GM18519 (cell line): ENCODE measurements around the gene TNFAIP3.
"Not testable (repeated sequence)": the region's sequence is repeated elsewhere in the genome, so short reads cannot be mapped to it uniquely, and the experiment has no call there.

Experiments
- ATAC-seq: cut with Tn5 transposase; IDR thresholded peaks from one replicate; pipeline ENCODE4 v1.9.1; 2021; ENCODE audit warnings: mild to moderate bottlenecking, moderate library complexity; ENCODE audit not compliant: unreplicated experiment, low FRiP score

TNFAIP3 gene

DNA sequence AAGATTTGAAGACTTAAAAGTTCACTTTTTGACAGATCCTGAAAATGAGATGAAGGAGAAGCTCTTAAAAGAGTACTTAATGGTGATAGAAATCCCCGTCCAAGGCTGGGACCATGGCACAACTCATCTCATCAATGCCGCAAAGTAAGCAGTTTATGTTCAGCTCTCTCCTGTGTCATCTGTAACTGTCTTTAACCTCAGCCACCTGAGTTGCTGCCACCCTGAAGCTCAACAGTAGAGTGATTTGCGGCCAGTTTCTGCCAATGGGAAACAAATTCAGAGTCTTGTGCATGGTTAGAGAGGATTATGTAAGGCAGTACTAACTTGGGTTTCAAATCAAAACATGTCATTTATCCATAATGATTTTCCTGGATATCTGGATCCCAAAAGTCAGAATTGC lies 10.1 kb downstream of the TNFAIP3 start:
- ATAC-seq: no peak

DNA sequence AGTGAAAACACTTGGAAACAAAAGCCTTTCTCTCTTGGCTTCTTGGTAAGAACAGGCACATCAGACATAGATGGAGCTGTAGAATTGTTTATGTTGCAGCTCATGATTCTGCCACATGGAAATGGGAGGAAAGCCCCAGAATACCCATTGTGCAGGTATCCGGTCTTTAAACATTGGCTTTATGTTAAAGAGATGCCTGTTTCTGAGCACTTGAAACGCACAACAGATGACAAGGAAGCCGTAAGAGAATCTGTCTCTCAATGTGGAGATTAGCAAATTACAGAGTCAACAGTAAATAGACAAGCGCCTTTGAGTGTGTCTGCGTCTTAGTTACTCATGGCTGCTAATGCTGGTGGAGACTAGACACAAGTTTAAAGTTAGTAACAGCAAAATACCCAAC lies 10.5 kb downstream of the TNFAIP3 start:
- no peak for ATAC-seq

- ATAC-seq: no peak
These were observed 11.0 kb downstream of the TNFAIP3 start for GRCh38 chr6:137878029-137878428.

DNA sequence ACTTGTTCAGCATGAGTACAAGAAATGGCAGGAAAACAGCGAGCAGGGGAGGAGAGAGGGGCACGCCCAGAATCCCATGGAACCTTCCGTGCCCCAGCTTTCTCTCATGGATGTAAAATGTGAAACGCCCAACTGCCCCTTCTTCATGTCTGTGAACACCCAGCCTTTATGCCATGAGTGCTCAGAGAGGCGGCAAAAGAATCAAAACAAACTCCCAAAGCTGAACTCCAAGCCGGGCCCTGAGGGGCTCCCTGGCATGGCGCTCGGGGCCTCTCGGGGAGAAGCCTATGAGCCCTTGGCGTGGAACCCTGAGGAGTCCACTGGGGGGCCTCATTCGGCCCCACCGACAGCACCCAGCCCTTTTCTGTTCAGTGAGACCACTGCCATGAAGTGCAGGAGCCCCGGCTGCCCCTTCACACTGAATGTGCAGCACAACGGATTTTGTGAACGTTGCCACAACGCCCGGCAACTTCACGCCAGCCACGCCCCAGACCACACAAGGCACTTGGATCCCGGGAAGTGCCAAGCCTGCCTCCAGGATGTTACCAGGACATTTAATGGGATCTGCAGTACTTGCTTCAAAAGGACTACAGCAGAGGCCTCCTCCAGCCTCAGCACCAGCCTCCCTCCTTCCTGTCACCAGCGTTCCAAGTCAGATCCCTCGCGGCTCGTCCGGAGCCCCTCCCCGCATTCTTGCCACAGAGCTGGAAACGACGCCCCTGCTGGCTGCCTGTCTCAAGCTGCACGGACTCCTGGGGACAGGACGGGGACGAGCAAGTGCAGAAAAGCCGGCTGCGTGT lies 11.6 kb downstream of the TNFAIP3 start:
- no peak for ATAC-seq

DNA sequence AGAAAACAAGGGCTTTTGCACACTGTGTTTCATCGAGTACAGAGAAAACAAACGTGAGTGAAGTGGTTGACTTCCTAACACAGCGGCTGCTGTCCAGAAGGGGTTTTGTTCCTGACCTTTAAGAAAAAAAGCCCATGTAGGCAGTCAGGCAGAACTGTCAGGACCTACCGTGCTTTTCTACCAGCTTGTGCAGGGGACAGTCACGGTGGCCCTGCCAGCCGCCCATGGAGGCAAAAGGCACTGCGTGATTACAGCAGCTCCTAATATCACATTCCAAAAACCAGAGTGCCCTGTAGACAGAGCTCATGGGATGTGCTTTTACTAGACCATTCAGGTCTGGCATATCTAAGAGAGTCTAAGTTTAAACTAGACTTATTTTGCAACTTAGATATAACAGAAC lies 12.2 kb downstream of the TNFAIP3 start:
- ATAC-seq: no peak

DNA sequence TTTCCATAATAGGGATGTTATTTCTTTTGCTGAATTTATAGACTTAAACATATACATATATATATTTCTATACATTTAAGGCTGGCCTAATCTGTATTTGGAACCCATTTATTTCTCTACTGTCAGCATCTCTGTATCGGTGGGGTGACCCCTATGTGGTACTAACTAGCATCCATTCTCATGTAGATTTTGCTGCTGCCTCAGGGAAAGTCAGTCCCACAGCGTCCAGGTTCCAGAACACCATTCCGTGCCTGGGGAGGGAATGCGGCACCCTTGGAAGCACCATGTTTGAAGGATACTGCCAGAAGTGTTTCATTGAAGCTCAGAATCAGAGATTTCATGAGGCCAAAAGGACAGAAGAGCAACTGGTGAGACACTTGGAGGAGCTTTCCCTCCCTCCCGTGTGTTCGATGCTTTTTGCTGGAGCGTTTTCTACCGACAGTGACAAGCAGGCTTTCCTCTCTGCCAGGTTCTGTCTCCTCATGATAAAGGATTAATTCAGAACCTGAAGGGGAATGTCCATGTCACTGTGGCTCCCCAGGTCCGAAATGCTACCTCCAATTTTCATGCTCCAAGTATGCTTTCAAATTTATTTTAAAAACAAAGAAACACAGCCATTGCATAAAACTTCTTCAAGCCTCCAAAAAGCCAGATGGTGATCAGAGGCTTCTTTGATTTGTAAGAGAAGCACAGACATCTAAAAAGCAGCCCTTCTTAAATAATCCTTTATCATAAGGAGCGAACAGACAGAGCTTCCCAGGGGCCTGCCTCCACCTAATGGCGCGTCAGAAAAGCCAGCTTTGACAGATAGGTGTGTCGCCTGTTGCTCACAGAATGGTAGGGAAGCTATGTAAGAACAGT lies 13.1 kb downstream of the TNFAIP3 start:
- ATAC-seq: no peak

- ATAC-seq: no peak
These were observed 13.9 kb downstream of the TNFAIP3 start for GRCh38 chr6:137880746-137881521.

DNA sequence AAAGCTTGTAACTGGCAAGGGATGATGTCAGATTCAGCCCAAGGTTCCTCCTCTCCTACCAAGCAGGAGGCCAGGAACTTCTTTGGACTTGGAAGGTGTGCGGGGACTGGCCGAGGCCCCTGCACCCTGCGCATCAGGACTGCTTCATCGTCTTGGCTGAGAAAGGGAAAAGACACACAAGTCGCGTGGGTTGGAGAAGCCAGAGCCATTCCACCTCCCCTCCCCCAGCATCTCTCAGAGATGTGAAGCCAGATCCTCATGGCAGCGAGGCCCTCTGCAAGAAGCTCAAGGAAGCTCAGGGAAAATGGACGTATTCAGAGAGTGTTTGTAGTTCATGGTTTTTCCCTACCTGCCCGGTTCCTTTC lies 14.4 kb downstream of the TNFAIP3 start:
- no peak for ATAC-seq

GRCh38 chr6:137882225-137882961 lies 15.3 kb downstream of the TNFAIP3 start:
- no peak for ATAC-seq

DNA sequence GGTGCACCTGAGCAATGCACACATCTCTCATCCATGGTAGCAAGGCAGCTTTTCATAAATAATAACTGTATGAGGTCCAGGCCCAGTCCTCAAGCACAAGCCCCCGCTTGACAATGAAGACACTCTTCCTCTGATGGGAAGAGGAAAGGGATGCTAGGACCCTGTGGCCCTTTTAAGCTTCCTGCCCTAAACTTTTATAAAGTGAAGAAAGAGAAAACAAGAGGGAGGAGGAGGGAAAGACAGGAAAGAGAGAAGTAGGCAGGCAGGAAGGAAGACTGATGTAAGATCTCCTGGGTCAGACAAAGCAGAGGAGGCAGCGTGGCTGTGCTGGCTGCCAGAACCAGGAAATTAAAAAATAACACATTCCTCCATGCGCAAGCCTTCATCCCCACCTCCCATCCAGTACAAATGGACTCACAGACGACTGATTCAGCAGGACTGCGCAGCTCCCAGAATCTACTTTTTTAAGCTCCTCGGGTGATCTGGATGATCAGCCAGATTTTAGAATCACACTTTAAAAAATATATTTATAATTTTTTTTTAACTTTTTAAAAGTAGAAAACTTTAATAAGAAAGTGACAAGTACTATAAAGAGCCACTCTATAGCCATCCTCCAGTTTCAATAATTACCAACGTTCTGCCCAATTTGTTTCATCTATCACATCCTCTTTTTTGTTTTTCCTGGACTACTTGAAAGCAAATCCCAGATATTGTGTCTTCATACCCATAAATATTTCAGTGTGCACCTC lies 16.5 kb downstream of the TNFAIP3 start:
- no peak for ATAC-seq

GRCh38 chr6:137884149-137884909 lies 17.3 kb downstream of the TNFAIP3 start:
- no peak for ATAC-seq

DNA sequence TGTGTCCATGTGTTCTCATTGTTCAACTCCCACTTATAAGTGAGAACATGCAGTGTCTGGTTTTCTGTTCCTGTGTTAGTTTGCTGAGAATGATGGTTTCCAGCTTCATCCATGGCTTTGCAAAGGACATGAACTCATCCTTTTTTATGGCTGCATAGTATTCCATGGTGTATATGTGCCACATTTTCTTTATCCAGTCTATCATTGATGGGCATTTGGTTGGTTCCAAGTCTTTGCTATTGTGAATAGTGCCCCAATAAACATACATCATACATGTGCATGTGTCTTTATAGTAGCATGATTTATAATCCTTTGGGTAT lies 17.8 kb downstream of the TNFAIP3 start:
- ATAC-seq: not testable (repeated sequence)

- not testable (repeated sequence) for ATAC-seq
These were observed 19.2 kb downstream of the TNFAIP3 start for GRCh38 chr6:137886226-137886625.

- no peak for ATAC-seq
These were observed 24.0 kb downstream of the TNFAIP3 start for GRCh38 chr6:137890983-137891537.

DNA sequence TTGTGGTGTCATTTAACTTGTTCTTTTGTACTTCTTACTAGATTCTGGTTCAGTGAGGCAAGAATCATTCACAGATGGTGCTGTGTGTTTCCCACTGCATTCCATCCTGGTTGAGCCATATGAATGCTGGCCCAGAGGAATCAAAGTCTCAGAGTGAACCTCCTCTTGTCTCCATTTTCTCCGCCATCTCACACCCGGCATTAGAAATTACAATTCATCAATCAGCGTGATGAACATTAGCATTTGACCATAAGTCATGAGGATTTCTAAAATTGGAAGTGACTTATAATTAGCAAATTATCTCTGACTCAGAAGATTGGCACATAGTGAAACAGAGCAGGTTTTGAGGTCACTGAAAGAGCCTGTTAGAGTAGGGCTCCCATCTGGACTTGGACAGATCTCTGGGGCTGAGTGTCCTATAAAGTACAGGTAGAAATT lies 25.2 kb downstream of the TNFAIP3 start:
- no peak for ATAC-seq

DNA sequence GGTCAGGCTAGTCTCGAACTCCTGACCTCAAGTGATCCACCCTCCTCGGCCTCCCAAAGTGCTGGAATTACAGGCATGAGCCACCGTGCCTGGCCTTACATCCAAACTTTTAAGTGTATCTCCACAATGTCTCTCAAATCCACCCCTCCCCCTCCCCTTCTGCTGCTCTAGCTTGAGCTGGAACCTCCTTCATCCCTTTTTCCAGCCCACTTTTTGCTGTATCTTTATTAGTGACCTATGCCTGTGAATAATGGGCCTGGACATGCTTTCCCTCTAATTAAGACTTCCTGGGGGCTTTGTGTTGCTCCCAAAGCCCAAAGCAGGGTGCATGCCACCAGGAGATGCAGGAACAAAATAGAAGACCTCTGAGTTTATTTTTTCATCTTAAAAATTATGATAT lies 26.1 kb downstream of the TNFAIP3 start:
- no peak for ATAC-seq

DNA sequence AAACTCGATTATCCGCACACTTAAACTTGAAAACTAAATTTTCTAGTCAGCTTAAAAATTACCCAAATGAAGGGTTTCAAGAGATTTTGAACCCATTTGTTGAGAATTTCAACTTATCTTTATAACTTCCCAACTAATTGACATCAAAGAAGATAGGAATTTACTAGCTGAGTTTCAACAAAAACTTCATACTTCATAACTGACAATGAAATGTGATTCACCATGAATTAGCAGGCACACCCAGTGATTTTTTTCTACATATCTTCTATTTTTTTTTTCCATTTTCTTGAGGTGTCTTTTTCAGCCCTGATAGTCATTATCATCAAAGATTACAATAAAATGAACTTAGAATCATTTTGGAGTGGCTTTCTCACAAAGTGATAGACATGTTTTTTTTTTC lies 26.7 kb downstream of the TNFAIP3 start:
- no peak for ATAC-seq

DNA sequence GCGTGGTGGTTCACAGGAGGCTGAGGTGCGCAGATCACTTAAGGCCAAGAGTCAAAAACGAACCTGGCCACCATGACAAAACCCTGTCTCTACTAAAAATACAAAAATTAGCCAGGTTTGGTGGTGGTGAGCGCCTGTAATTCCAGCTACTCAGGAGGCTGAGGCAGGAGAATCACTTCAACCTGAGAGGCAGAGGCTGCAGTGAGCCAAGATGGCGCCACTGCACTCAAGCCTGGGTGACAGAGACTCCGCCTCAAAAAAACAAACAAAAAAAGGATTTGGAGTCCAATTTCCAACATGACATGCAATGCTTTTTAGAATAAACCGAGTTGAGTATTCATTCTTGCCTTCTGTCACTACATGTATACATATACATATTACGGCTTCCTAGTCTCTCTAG lies 27.3 kb downstream of the TNFAIP3 start:
- not testable (repeated sequence) for ATAC-seq
